Spinal cord (tissue), 10 donors: ENCODE results near the gene AP2A1. TPM values are rescaled to one million over a fixed set of nuclear protein-coding genes. Genes with fewer than 3 reads are reported as not detected.

Source experiments
- DNase-seq, 6 donors: peaks; one replicate each; pipeline versions ENCODE4 v3.0.0 to v3.0.0-alpha.2; 2013 to 2015; ENCODE audit warnings: low spot score in 6 of 6, low read depth in 4 of 6
- H3K27ac ChIP-seq: one replicate; pipeline ENCODE4 v1.5.1; 2013; ENCODE audit warnings: low read depth, low read length, control low read depth
- H3K27me3 ChIP-seq: one replicate; pipeline ENCODE4 v1.6.1; 2013; ENCODE audit warnings: low read length; ENCODE audit not compliant: control insufficient read depth, insufficient read depth
- H3K36me3 ChIP-seq: one replicate; pipeline ENCODE4 v1.6.1; 2013; ENCODE audit warnings: low read length; ENCODE audit not compliant: control insufficient read depth, insufficient read depth
- H3K4me1 ChIP-seq: one replicate; pipeline ENCODE4 v1.6.1; 2013; ENCODE audit warnings: low read length; ENCODE audit not compliant: control insufficient read depth, insufficient read depth
- H3K4me3 ChIP-seq: one replicate; pipeline ENCODE4 v1.5.1; 2013; ENCODE audit warnings: low read depth, low read length, control low read depth
- H3K9me3 ChIP-seq: one replicate; pipeline ENCODE4 v1.6.1; 2013; ENCODE audit warnings: low read length; ENCODE audit not compliant: control insufficient read depth, insufficient read depth
- WGBS: methylation state at CpG from one replicate; pipeline ENCODE4 v1.1.5; 2013; ENCODE audit warnings: missing lambda C conversion rate; ENCODE audit not compliant: insufficient coverage; 5-methylcytosine and 5-hydroxymethylcytosine counted together
- polyA plus RNA-seq, 2 donors: library from polyadenylated mRNA; unstranded; fragments of 120-200 nt; gene quantifications; one replicate each; pipeline ENCODE4 v1.2.1, GENCODE V29; 2013; ENCODE audit not compliant: insufficient read length in 2 of 2
- total RNA-seq, 2 donors: library from RNA; depleted of rRNA in 1 of 2; stranded (reverse); fragments of 120-200 nt in 1 of 2; fragments of >200 nt in 1 of 2; gene quantifications; one replicate each; pipeline versions ENCODE4 v1.2.3 to v1.2.4, GENCODE V29; 2013 to 2014
- donor health status: healthy.

AP2A1 gene
- total and polyA plus RNA-seq, 4 donors: 58.5 to 156 (median 106) TPM

GRCh38 chr19:49773663-49774350 is 7.0 kb downstream of the AP2A1 start:
- no peak for DNase-seq
- Histone ChIP-seq H3K9me3 (no peaks in the 10 kb centered on the region), H3K36me3 (peaks cover 39% of the 10 kb centered on the region), H3K27me3 (no peaks in the 10 kb centered on the region), H3K27ac (no peak overlapping the region), H3K4me3 (no peak overlapping the region), H3K4me1 (no peaks in the 10 kb centered on the region)
- 93% methylated on average over 5 of the region's 8 CpGs for WGBS

- H3K36me3 ChIP-seq: peaks cover 35% of the 10 kb centered on the region
- no peak overlapping the region for H3K4me3 ChIP-seq
- no peaks in the 10 kb centered on the region for H3K27me3 ChIP-seq
- no peak for DNase-seq
- WGBS: 96% methylated on average over 4 of the region's 8 CpGs
- H3K4me1 ChIP-seq: no peaks in the 10 kb centered on the region
- no peak overlapping the region for H3K27ac ChIP-seq
- H3K9me3 ChIP-seq: no peaks in the 10 kb centered on the region
Observed at GRCh38 chr19:49774969-49775368, 8.2 kb downstream of the AP2A1 start.

- peaks cover 39% of the 10 kb centered on the region for H3K36me3 ChIP-seq
- DNase-seq: no peak
- no peaks in the 10 kb centered on the region for H3K9me3 ChIP-seq
- no peak overlapping the region for H3K4me3 ChIP-seq
- H3K4me1 ChIP-seq: no peaks in the 10 kb centered on the region
- H3K27ac ChIP-seq: no peak overlapping the region
- 88% methylated on average over 20 of the region's 20 CpGs for WGBS
- H3K27me3 ChIP-seq: no peaks in the 10 kb centered on the region
Observed at GRCh38 chr19:49775742-49776370, 9.1 kb downstream of the AP2A1 start.

- Histone ChIP-seq H3K9me3 (no peaks in the 10 kb centered on the region), H3K27me3 (no peaks in the 10 kb centered on the region), H3K4me1 (no peaks in the 10 kb centered on the region), H3K36me3 (peaks cover 44% of the 10 kb centered on the region), H3K27ac (no peak overlapping the region), H3K4me3 (no peak overlapping the region)
- 82% methylated on average over 6 of the region's 6 CpGs for WGBS
- no peak for DNase-seq
Observed at GRCh38 chr19:49776371-49776764, 9.6 kb downstream of the AP2A1 start.

GRCh38 chr19:49779731-49780555 is 13.1 kb downstream of the AP2A1 start:
- WGBS: 89% methylated on average over 10 of the region's 11 CpGs

GRCh38 chr19:49780861-49781260 is 14.1 kb downstream of the AP2A1 start:
- H3K27ac ChIP-seq: no peak overlapping the region
- WGBS: 77% methylated on average over 8 of the region's 8 CpGs
- H3K36me3 ChIP-seq: peaks cover 59% of the 10 kb centered on the region

More at GRCh38 chr19:49779731-49780555, 13.1 kb downstream of the AP2A1 start:
- Histone ChIP-seq H3K9me3 (no peaks in the 10 kb centered on the region), H3K36me3 (peaks cover 57% of the 10 kb centered on the region), H3K27ac (no peak overlapping the region), H3K4me3 (no peak overlapping the region), H3K27me3 (no peaks in the 10 kb centered on the region), H3K4me1 (no peaks in the 10 kb centered on the region)
- no peak for DNase-seq

GRCh38 chr19:49781394-49781793 is 14.6 kb downstream of the AP2A1 start:
- Histone ChIP-seq H3K36me3 (peaks cover 58% of the 10 kb centered on the region), H3K4me1 (no peaks in the 10 kb centered on the region), H3K9me3 (no peaks in the 10 kb centered on the region), H3K27ac (no peak overlapping the region), H3K4me3 (no peak overlapping the region), H3K27me3 (no peaks in the 10 kb centered on the region)
- DNase-seq: no peak
- 93% methylated on average over 3 of the region's 7 CpGs for WGBS

More at GRCh38 chr19:49780861-49781260, 14.1 kb downstream of the AP2A1 start:
- H3K4me3 ChIP-seq: no peak overlapping the region
- no peaks in the 10 kb centered on the region for H3K9me3 ChIP-seq
- H3K4me1 ChIP-seq: no peaks in the 10 kb centered on the region
- no peak for DNase-seq
- no peaks in the 10 kb centered on the region for H3K27me3 ChIP-seq

- Histone ChIP-seq H3K27me3 (no peaks in the 10 kb centered on the region), H3K4me3 (no peak overlapping the region), H3K27ac (no peak overlapping the region), H3K36me3 (peaks cover 63% of the 10 kb centered on the region), H3K9me3 (no peaks in the 10 kb centered on the region), H3K4me1 (no peaks in the 10 kb centered on the region)
- no peak for DNase-seq
- WGBS: 97% methylated on average over 18 of the region's 18 CpGs
Observed at GRCh38 chr19:49782515-49782914, 15.7 kb downstream of the AP2A1 start.

- peaks cover 89% of the 10 kb centered on the region for H3K36me3 ChIP-seq
- H3K4me3 ChIP-seq: no peak overlapping the region
- no peaks in the 10 kb centered on the region for H3K4me1 ChIP-seq
- 83% methylated on average over 9 of the region's 9 CpGs for WGBS
- no peak overlapping the region for H3K27ac ChIP-seq
- H3K9me3 ChIP-seq: no peaks in the 10 kb centered on the region
- no peak for DNase-seq
- no peaks in the 10 kb centered on the region for H3K27me3 ChIP-seq
Observed at GRCh38 chr19:49786376-49786820, 19.6 kb downstream of the AP2A1 start.
